Stimulated activated memory B cell treated with anti-CD40 and anti-IgM and Interleukin-4, amounts not matched to agents 10 μg/mL and 1 μg/mL and 100 μg/mL, for 72 hours (primary cell): Measurements from ENCODE around the gene COX14.
"Not testable (repeated sequence)": the region's sequence is repeated elsewhere in the genome, so short reads cannot be mapped to it uniquely, and the experiment has no call there.

Experiments used
- ATAC-seq: fragments of 150-1000 bp; cut with Tn5 transposase; 2 replicates; pipeline ENCODE4 v1.10.0; 2021
- H3K27ac Mint-ChIP-seq: one replicate; pipeline ENCODE4 v1.8.0; 2022; ENCODE audit warnings: mild to moderate bottlenecking, mixed read lengths
- H3K27me3 Mint-ChIP-seq: one replicate; pipeline ENCODE4 v1.8.0; 2022; ENCODE audit warnings: mixed read lengths
- H3K36me3 Mint-ChIP-seq: one replicate; pipeline ENCODE4 v1.8.0; 2022; ENCODE audit warnings: mixed read lengths
- H3K4me1 Mint-ChIP-seq: one replicate; pipeline ENCODE4 v1.8.0; 2022; ENCODE audit warnings: mixed read lengths
- H3K4me3 Mint-ChIP-seq: one replicate; pipeline ENCODE4 v1.8.0; 2022; ENCODE audit warnings: mild to moderate bottlenecking, moderate library complexity, mixed read lengths
- H3K9me3 Mint-ChIP-seq: one replicate; pipeline ENCODE4 v1.8.0; 2022; ENCODE audit warnings: mixed read lengths

COX14 gene

GRCh38 chr12:50148011-50148410 lies 36.0 kb downstream of the COX14 start:
- H3K4me1 Mint-ChIP-seq = peaks cover 15% of the 10 kb centered on the region
- ATAC-seq, H3K27ac Mint-ChIP-seq, H3K9me3 Mint-ChIP-seq, H3K4me3 Mint-ChIP-seq, H3K27me3 Mint-ChIP-seq, H3K36me3 Mint-ChIP-seq: not testable (repeated sequence)

- Mint-ChIP-seq H3K4me3 (no peak overlapping the region), H3K4me1 (peaks cover 15% of the 10 kb centered on the region), H3K9me3 (no peaks in the 10 kb centered on the region), H3K36me3 (no peaks in the 10 kb centered on the region), H3K27ac (no peak overlapping the region), H3K27me3 (no peaks in the 10 kb centered on the region)
- ATAC-seq = no peak
Measured at GRCh38 chr12:50149311-50149710, 37.3 kb downstream of the COX14 start.

- ATAC-seq = no peak
- no peaks in the 10 kb centered on the region for H3K9me3 Mint-ChIP-seq
- H3K27ac Mint-ChIP-seq = no peak overlapping the region
- no peak overlapping the region for H3K4me3 Mint-ChIP-seq
- H3K36me3 Mint-ChIP-seq = no peaks in the 10 kb centered on the region
- no peaks in the 10 kb centered on the region for H3K27me3 Mint-ChIP-seq
- H3K4me1 Mint-ChIP-seq = peaks cover 15% of the 10 kb centered on the region
Measured at GRCh38 chr12:50151047-50151687, 39.1 kb downstream of the COX14 start.

DNA sequence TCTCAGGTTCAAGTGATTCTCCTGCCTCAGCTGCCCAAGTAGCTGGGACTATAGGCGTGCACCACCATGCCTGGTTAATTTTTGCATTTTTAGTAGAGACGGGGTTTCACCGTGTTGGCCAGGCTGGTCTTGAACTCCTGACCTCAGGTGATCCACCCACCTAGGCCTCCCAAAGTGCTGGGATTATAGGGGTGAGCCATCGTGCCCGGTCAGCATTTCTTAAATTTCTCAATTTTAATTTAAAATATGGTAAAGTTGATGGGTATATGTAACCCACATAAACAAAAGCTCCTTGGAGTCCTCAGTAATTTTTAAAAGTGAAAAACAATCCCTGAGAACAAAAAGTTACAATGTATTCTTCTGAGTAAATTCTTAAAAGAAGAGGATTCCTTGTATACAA lies 42.9 kb downstream of the COX14 start:
- not testable (repeated sequence) for H3K9me3 Mint-ChIP-seq, ATAC-seq, H3K4me3 Mint-ChIP-seq, H3K27ac Mint-ChIP-seq, H3K27me3 Mint-ChIP-seq
- H3K36me3 Mint-ChIP-seq = peaks cover 15% of the 10 kb centered on the region
- peaks cover 29% of the 10 kb centered on the region for H3K4me1 Mint-ChIP-seq

- H3K9me3 Mint-ChIP-seq = no peaks in the 10 kb centered on the region
- no peak overlapping the region for H3K4me3 Mint-ChIP-seq
- H3K4me1 Mint-ChIP-seq = peaks cover 25% of the 10 kb centered on the region
- no peak overlapping the region for H3K27ac Mint-ChIP-seq
- H3K36me3 Mint-ChIP-seq = peaks cover 15% of the 10 kb centered on the region
- no peaks in the 10 kb centered on the region for H3K27me3 Mint-ChIP-seq
- no peak for ATAC-seq
Measured at GRCh38 chr12:50156641-50157040, 44.6 kb downstream of the COX14 start.

DNA sequence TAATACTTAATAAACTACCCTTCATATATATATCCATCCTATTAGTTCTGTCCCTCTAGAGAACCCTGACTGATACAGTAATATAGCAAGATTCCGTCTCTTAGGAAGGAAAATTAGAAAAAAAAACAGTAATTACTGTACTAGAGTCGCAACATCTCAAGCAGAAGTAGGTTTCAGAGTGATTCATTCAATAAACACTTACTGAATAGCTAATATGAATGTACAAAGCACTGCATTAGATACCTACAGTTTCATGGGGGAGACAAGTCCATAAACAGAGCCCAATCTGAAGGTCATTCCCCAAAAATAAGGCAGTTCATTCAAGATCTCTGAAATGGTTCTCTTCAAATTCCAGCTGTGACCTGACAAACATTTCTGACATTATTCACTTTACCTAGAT lies 45.2 kb downstream of the COX14 start:
- no peaks in the 10 kb centered on the region for H3K9me3 Mint-ChIP-seq
- H3K27ac Mint-ChIP-seq = no peak overlapping the region
- no peak for ATAC-seq
- no peaks in the 10 kb centered on the region for H3K27me3 Mint-ChIP-seq
- peaks cover 25% of the 10 kb centered on the region for H3K4me1 Mint-ChIP-seq
- H3K4me3 Mint-ChIP-seq = no peak overlapping the region
- peaks cover 15% of the 10 kb centered on the region for H3K36me3 Mint-ChIP-seq

DNA sequence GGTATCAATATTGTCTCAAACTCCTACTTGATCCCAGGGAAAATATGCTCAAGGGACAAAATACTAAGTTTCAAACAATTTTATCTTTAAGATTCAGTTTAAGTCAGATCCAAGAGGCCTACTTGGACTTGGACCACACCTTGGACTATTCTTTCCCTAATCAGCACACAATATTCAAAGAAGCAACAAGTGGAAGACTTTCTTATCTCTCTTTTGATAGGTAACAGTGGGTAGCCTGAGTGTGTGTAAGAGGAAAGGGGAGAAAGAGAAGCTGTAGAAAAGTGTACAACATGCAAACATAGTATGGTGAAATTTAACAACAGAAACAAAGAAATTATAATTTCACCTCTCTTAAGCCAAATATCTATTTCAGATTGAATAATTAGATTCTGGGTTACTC lies 48.6 kb downstream of the COX14 start:
- Mint-ChIP-seq H3K36me3 (peaks cover 15% of the 10 kb centered on the region), H3K4me1 (peaks cover 37% of the 10 kb centered on the region), H3K27ac (no peak overlapping the region), H3K9me3 (no peaks in the 10 kb centered on the region), H3K27me3 (no peaks in the 10 kb centered on the region), H3K4me3 (no peak overlapping the region)
- ATAC-seq = no peak

DNA sequence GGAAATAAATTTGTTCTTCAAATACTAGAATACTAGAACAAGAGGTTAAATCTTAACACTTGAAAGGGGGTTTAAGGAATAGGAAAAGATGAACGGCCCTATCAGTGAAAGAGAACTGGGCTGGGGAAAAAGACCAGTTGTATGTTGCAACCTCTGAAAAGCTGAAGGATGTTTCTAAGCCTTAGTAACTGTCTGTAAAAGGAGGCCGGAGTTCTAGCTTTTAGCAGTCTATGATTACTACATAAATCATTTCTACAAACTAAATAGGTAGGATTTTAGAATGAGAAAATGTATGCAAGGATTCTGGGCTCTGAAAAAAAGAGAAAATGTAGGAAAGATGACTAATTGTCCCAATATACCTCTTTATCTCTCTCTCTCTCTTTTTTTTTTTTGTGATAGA lies 50.2 kb downstream of the COX14 start:
- no peak for ATAC-seq
- H3K4me1 Mint-ChIP-seq = peaks cover 44% of the 10 kb centered on the region
- H3K9me3 Mint-ChIP-seq = no peaks in the 10 kb centered on the region
- no peak overlapping the region for H3K27ac Mint-ChIP-seq
- peaks cover 19% of the 10 kb centered on the region for H3K36me3 Mint-ChIP-seq
- no peak overlapping the region for H3K4me3 Mint-ChIP-seq
- H3K27me3 Mint-ChIP-seq = no peaks in the 10 kb centered on the region

DNA sequence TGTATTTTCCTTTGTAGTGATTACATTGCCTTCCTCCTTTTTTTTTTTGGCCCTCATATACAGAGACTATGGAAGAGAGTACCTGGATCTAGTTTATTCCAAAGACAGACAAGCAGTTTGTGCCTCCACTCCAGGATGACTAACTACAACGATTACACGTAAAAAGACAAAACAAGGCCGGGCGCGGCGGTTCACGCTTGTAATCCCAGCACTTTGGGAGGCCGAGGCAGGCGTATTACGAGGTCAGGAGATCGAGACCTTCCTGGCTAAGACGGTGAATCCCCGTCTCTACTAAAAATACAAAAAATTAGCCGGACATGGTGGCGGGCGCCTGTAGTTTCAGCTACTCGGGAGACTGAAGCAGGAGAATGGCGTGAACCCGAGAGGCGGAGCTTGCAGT lies 52.9 kb downstream of the COX14 start:
- Mint-ChIP-seq H3K9me3 (no peaks in the 10 kb centered on the region), H3K4me3 (peak overlapping the region; percentile 8), H3K4me1 (peaks cover 40% of the 10 kb centered on the region), H3K27me3 (no peaks in the 10 kb centered on the region), H3K27ac (no peak overlapping the region), H3K36me3 (peaks cover 5% of the 10 kb centered on the region)
- no peak for ATAC-seq

DNA sequence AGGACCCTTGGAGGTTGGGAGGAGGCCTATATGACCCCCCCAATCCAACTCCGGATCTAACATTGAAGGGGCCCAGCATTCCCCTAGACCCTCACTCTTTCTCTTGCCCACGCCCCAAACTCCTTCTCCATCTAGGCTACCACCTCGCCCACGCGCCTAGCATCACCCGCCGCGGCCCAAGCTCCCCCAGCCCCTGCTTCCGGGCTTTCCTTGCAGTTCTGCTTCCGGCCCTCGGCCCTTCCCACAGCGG lies 54.7 kb downstream of the COX14 start:
- Mint-ChIP-seq H3K4me3 (peak overlapping the region; percentile 83), H3K4me1 (peaks cover 29% of the 10 kb centered on the region), H3K27ac (peak overlapping the region; percentile 85), H3K27me3 (no peaks in the 10 kb centered on the region), H3K9me3 (no peaks in the 10 kb centered on the region), H3K36me3 (peaks cover 5% of the 10 kb centered on the region)
- ATAC-seq = peak; percentile 60

DNA sequence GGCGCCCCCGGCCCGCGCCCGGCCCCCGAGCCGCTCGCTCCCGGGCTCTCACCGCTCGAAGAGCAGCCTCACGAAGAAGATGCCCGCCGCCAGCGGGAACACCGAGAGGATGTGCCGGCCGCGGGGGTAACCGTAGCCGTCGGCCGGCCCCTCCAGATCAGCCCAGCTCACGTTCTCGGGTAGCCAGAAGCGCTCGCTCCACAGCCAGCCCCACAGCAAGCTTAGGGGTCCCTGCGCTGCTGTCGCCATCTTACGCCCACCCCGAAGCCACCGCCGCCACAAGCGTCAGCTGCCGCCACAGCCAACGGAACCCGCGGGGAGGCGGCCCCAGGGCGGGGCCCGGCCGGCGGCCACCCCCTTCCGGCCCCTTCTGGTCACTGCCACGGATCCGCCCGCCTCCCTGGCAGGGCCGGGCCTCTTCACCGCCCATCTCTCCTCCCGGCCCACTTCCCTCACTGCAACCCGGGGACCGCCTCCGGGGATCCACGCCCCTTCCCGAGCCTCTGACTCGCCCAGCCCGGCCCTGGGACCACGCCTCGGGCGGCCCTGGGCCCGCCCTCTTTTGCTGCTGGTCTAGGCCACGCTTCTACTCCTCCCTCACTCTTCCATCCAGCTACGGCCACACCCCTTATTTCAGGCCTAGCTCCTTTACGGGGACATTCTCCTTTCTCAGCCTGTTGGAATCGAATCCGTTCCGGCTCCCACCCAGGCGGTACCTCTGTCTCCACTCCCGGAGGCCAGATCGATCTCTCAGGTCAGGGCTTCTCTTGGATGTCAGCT lies 55.2 kb downstream of the COX14 start, which contains the start of gene CERS5:
TSS of gene CERS5 (minus strand) at position 321 of the 780 bp plus-strand sequence. CDS start at position 249, 72 bp downstream.
- Mint-ChIP-seq H3K4me3 (peak within 1 kb of the TSS; percentile 83), H3K27ac (peak within 1 kb of the TSS; percentile 85)

More for the DNA sequence above, 55.2 kb downstream of the COX14 start, which contains the start of gene CERS5:
- peaks cover 29% of the 10 kb centered on the region for H3K4me1 Mint-ChIP-seq
- H3K9me3 Mint-ChIP-seq = no peaks in the 10 kb centered on the region
- ATAC-seq = peak; percentile 100
- no peaks in the 10 kb centered on the region for H3K27me3 Mint-ChIP-seq
- peaks cover 5% of the 10 kb centered on the region for H3K36me3 Mint-ChIP-seq
